SK-N-SH (cell line): ENCODE measurements around the gene RNF168. TPM values are rescaled to one million over a fixed set of nuclear protein-coding genes. Genes with fewer than 3 reads are reported as not detected.

Source experiments
- CTCF ChIA-PET: fragments of 300-600, 350-600 bp; formaldehyde crosslinking; extraction: SDS; loops from one replicate; lab custom pipeline; 2021; lab: Yijun Ruan, JAX
- POLR2A ChIA-PET: fragments of 350-600 bp; sonication (Branson Sonifier 250); formaldehyde crosslinking; extraction: SDS; loops from one replicate; lab custom pipeline; 2020; ENCODE audit warnings: antibody characterized with exemption, inconsistent platforms; lab: Yijun Ruan, JAX
- DNase-seq: peaks from one replicate; pipeline ENCODE4 v3.0.0; 2012
- H2AFZ ChIP-seq: fragments of 200-600 bp; sonication (generic); 2 replicates; pipeline ENCODE4 v1.8.1; 2016; ENCODE audit warnings: antibody characterized with exemption, mild to moderate bottlenecking, low read depth
- H3F3A ChIP-seq: fragments of 200-600 bp; sonication (generic); replicated peaks from 2 replicates; pipeline ENCODE3; 2016; ENCODE audit warnings: antibody characterized with exemption, mild to moderate bottlenecking; ENCODE audit not compliant: insufficient read depth
- H3K27ac ChIP-seq, 2 experiments: fragments of 200-500 bp in 1 of 2; fragments of 200-600 bp in 1 of 2; sonication (Bioruptor generic) in 1 of 2; sonication (generic), shearing (Covaris generic) in 1 of 2; 2 replicates each; pipeline versions ENCODE4 v1.5.1 to v1.6.1; 2014 to 2016; ENCODE audit warnings: low read depth in 2 of 2, inconsistent platforms in 1 of 2, low read length in 1 of 2, mild to moderate bottlenecking in 1 of 2, mixed read lengths in 1 of 2
- H3K27me3 ChIP-seq: fragments of 200-600 bp; sonication (generic), shearing (Covaris generic); 2 replicates; pipeline ENCODE4 v1.6.1; 2016; ENCODE audit warnings: mixed run types; ENCODE audit not compliant: insufficient read depth
- H3K36me3 ChIP-seq, 2 experiments: fragments of 200-500 bp in 1 of 2; fragments of 200-600 bp in 1 of 2; sonication (Bioruptor generic) in 1 of 2; sonication (generic) in 1 of 2; replicated peaks in 1 of 2; 2 replicates each; pipeline versions ENCODE3 to v1.5.1; 2014 to 2016; ENCODE audit warnings: low read length in 1 of 2, mild to moderate bottlenecking in 1 of 2; ENCODE audit not compliant: insufficient read depth in 2 of 2, control insufficient read depth in 1 of 2
- H3K4me1 ChIP-seq, 2 experiments: fragments of 200-500 bp in 1 of 2; fragments of 200-600 bp in 1 of 2; sonication (Bioruptor generic) in 1 of 2; sonication (generic), shearing (Covaris generic) in 1 of 2; 2 replicates each; pipeline versions ENCODE4 v1.5.1 to v1.6.1; 2014 to 2016; ENCODE audit warnings: low read depth in 1 of 2, low read length in 1 of 2, mixed run types in 1 of 2; ENCODE audit not compliant: insufficient read depth in 2 of 2, control insufficient read depth in 1 of 2
- H3K4me2 ChIP-seq: fragments of 200-600 bp; sonication (generic), shearing (Covaris generic); 2 replicates; pipeline ENCODE4 v1.6.1; 2017; ENCODE audit warnings: mixed run types
- H3K4me3 ChIP-seq, 2 experiments: fragments of 200-500 bp in 1 of 2; fragments of 200-600 bp in 1 of 2; sonication (Bioruptor generic) in 1 of 2; sonication (generic), shearing (Covaris generic) in 1 of 2; 2 replicates each; pipeline versions ENCODE4 v1.5.1 to v1.8.1; 2014 to 2016; ENCODE audit warnings: low read depth in 2 of 2, inconsistent platforms in 1 of 2, low read length in 1 of 2, mild to moderate bottlenecking in 1 of 2, mixed read lengths in 1 of 2, moderate library complexity in 1 of 2
- H3K79me2 ChIP-seq: fragments of 200-600 bp; sonication (generic); 2 replicates; pipeline ENCODE4 v1.8.1; 2017; ENCODE audit warnings: mild to moderate bottlenecking; ENCODE audit not compliant: insufficient read depth
- H3K9ac ChIP-seq: fragments of 200-600 bp; sonication (generic); 2 replicates; pipeline ENCODE4 v1.6.1; 2017; ENCODE audit warnings: mixed run types
- H3K9me2 ChIP-seq: fragments of 200-600 bp; sonication (generic); 2 replicates; pipeline ENCODE4 v1.6.1; 2017; ENCODE audit warnings: mixed run types
- H3K9me3 ChIP-seq: fragments of 200-600 bp; sonication (generic); 2 replicates; pipeline ENCODE4 v1.6.1; 2017; ENCODE audit warnings: mixed run types, mild to moderate bottlenecking, moderate library complexity
- H4K20me1 ChIP-seq: fragments of 200-600 bp; sonication (generic); 2 replicates; pipeline ENCODE4 v1.6.1; 2017; ENCODE audit warnings: mild to moderate bottlenecking, mixed run types; ENCODE audit not compliant: insufficient read depth
- CHD2 ChIP-seq: fragments of 150-350 bp; IDR thresholded peaks from 2 replicates; pipeline ENCODE4 v1.6.1; 2018; ENCODE audit warnings: low read length; ENCODE audit not compliant: partially characterized antibody
- ELF1 ChIP-seq: IDR thresholded peaks from 2 replicates; pipeline ENCODE4 v1.4.0; 2012
- EZH2phosphoT487 ChIP-seq: fragments of 200-600 bp; sonication (generic); IDR thresholded peaks from 2 replicates; pipeline ENCODE4 v1.6.1; 2017; ENCODE audit warnings: low read depth, mixed run types, mild to moderate bottlenecking, antibody characterized with exemption, moderate library complexity, borderline replicate concordance
- FOSL2 ChIP-seq: IDR thresholded peaks from 2 replicates; pipeline ENCODE4 v1.4.0; 2012; ENCODE audit warnings: low read depth, mild to moderate bottlenecking, moderate library complexity, borderline replicate concordance
- FOXJ3 ChIP-seq: sonication (generic); formaldehyde crosslinking; IDR thresholded peaks from 2 replicates; pipeline ENCODE4 v1.5.1; 2020; ENCODE audit warnings: mild to moderate bottlenecking, missing genetic modification reagents
- GABPA ChIP-seq: IDR thresholded peaks from 2 replicates; pipeline ENCODE4 v1.4.0; 2012; ENCODE audit warnings: low read depth, mild to moderate bottlenecking
- GATA2 ChIP-seq: sonication (generic); formaldehyde crosslinking; IDR thresholded peaks from 2 replicates; pipeline ENCODE4 v1.5.0; 2020; ENCODE audit warnings: mild to moderate bottlenecking, missing genetic modification reagents
- JUND ChIP-seq: IDR thresholded peaks from 2 replicates; pipeline ENCODE4 v1.4.0; 2012
- MAX ChIP-seq: IDR thresholded peaks from 2 replicates; pipeline ENCODE4 v1.4.0; 2012; ENCODE audit warnings: low read depth
- MEF2A ChIP-seq: IDR thresholded peaks from 2 replicates; pipeline ENCODE4 v1.4.0; 2012; ENCODE audit warnings: low read depth, borderline replicate concordance
- MXI1 ChIP-seq: IDR thresholded peaks from 2 replicates; pipeline ENCODE4 v1.6.1; 2012; ENCODE audit warnings: mild to moderate bottlenecking, low read depth, low read length, improper control_type of control experiment
- NFIC ChIP-seq: IDR thresholded peaks from 2 replicates; pipeline ENCODE4 v1.4.0; 2012; ENCODE audit warnings: borderline replicate concordance
- POLR2AphosphoS5 ChIP-seq: IDR thresholded peaks from 2 replicates; pipeline ENCODE4 v1.6.1; 2012; ENCODE audit warnings: low read depth, low read length
- REST ChIP-seq: IDR thresholded peaks from 2 replicates; pipeline ENCODE4 v1.6.1; 2012; ENCODE audit warnings: mild to moderate bottlenecking, low read depth, low read length, moderate library complexity
- RXRA ChIP-seq: IDR thresholded peaks from 2 replicates; pipeline ENCODE4 v1.4.0; 2012; ENCODE audit warnings: low read depth, mild to moderate bottlenecking, borderline replicate concordance
- SIN3A ChIP-seq: IDR thresholded peaks from 2 replicates; pipeline ENCODE4 v1.6.1; 2012; ENCODE audit warnings: low read depth, mild to moderate bottlenecking, low read length, moderate library complexity, borderline replicate concordance
- SMC3 ChIP-seq: IDR thresholded peaks from 2 replicates; pipeline ENCODE4 v1.6.1; 2012; ENCODE audit warnings: low read depth, low read length, improper control_type of control experiment
- TAF1 ChIP-seq: IDR thresholded peaks from 2 replicates; pipeline ENCODE4 v1.6.1; 2012; ENCODE audit warnings: low read depth, mild to moderate bottlenecking, low read length, moderate library complexity, borderline replicate concordance
- TEAD4 ChIP-seq: IDR thresholded peaks from 2 replicates; pipeline ENCODE4 v1.4.0; 2012; ENCODE audit warnings: mild to moderate bottlenecking, borderline replicate concordance; ENCODE audit not compliant: insufficient read depth
- USF2 ChIP-seq: fragments of 150-350 bp; IDR thresholded peaks from 2 replicates; pipeline ENCODE4 v1.6.1; 2017; ENCODE audit warnings: antibody characterized with exemption, low read length, low read depth, borderline replicate concordance
- WGBS: methylation state at CpG from one replicate; pipeline ENCODE4 v1.1.6; 2017; ENCODE audit warnings: low lambda C conversion rate; 5-methylcytosine and 5-hydroxymethylcytosine counted together
- polyA plus RNA-seq, 3 experiments: library from polyadenylated mRNA; depleted of rRNA; stranded (reverse); fragments of >200 nt; gene quantifications; 2 replicates each; pipeline ENCODE4 v1.2.3, GENCODE V29; 2012
- TF ChIP-seq, protein P1 (sequence below): IDR thresholded peaks from 2 replicates; pipeline ENCODE4 v1.4.0; 2012; ENCODE audit warnings: low read depth, borderline replicate concordance
- TF ChIP-seq, protein P2 (sequence below): IDR thresholded peaks from 2 replicates; pipeline ENCODE4 v1.4.0; 2012; ENCODE audit warnings: low read depth, borderline replicate concordance

The RNF168 gene
- polyA plus RNA-seq, 1 of the 3 experiments (the other 2 are of a cell fraction) = 1.9 TPM

DNA sequence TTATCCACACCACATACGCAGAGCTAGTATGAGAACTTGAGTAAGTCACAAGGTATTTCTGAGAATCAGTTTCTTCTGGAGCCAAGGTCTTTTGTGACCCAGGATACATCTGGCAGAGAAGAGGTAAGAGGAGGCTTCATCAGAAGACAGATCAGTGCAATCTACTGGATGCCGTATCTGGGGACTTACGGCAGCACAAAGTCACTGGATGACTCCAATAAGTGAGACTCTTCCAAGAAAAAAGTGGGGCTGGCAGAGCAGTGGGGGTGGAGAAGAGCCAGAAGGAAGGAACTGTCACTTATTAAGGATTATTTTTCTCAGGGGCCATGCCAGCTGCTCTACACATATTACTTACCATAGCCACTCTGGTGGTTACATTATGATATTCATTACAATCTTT, 39.8 kb downstream of the RNF168 start:
- Histone ChIP-seq H3K9me3 (no peaks in the 10 kb centered on the region), H3K9me2 (no peaks in the 10 kb centered on the region), H3K27ac (no peak overlapping the region), H3F3A (no peaks in the 10 kb centered on the region), H3K4me3 (no peak overlapping the region), H3K79me2 (peaks cover 17% of the 10 kb centered on the region), H3K4me2 (no peak overlapping the region), H3K4me1 (no peaks in the 10 kb centered on the region), H4K20me1 (no peaks in the 10 kb centered on the region), H2AFZ (no peak overlapping the region), H3K9ac (no peak overlapping the region), H3K27me3 (no peaks in the 10 kb centered on the region), H3K36me3 (no peaks in the 10 kb centered on the region)
- CTCF ChIA-PET = no interaction called here
- DNase-seq = no peak
- POLR2A ChIA-PET = interaction anchor here (0.7 kb wide), 1 partner anchor 181 kb away, joined by 5 read pairs; no protein-coding TSS in a partner anchor
- 100% methylated on average over 3 of the region's 3 CpGs for WGBS
- TF ChIP-seq EZH2phosphoT487 = no peak
- no peak for TF ChIP-seq REST
- TF ChIP-seq MXI1 = no peak
- no peak for TF ChIP-seq TAF1
- no peak for TF ChIP-seq JUND
- TF ChIP-seq NFIC = no peak
- no peak for TF ChIP-seq USF2
- no peak for TF ChIP-seq FOXJ3 (CRISPR knock-in tag)
- TF ChIP-seq POLR2AphosphoS5 = no peak
- TF ChIP-seq, protein P1, sequence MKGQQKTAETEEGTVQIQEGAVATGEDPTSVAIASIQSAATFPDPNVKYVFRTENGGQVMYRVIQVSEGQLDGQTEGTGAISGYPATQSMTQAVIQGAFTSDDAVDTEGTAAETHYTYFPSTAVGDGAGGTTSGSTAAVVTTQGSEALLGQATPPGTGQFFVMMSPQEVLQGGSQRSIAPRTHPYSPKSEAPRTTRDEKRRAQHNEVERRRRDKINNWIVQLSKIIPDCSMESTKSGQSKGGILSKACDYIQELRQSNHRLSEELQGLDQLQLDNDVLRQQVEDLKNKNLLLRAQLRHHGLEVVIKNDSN = no peak
- TF ChIP-seq GATA2 = no peak
- no peak for TF ChIP-seq ELF1
- no peak for TF ChIP-seq SMC3
- TF ChIP-seq RXRA = no peak

GRCh38 chr3:196463478-196463756, 40.2 kb downstream of the RNF168 start:
- no peak for DNase-seq
- 89% methylated on average over 2 of the region's 2 CpGs for WGBS
- Histone ChIP-seq H3K4me2 (no peak overlapping the region), H3K79me2 (peaks cover 13% of the 10 kb centered on the region), H3K4me3 (no peak overlapping the region), H3K4me1 (no peaks in the 10 kb centered on the region), H3K36me3 (no peaks in the 10 kb centered on the region), H3K27me3 (no peaks in the 10 kb centered on the region), H3F3A (no peaks in the 10 kb centered on the region), H2AFZ (no peak overlapping the region), H3K9me3 (no peaks in the 10 kb centered on the region), H3K9me2 (no peaks in the 10 kb centered on the region), H3K27ac (no peak overlapping the region), H3K9ac (no peak overlapping the region), H4K20me1 (no peaks in the 10 kb centered on the region)
- ChIA-PET POLR2A (interaction anchor here (0.7 kb wide), 1 partner anchor 180 kb away, joined by 5 read pairs; no protein-coding TSS in a partner anchor), CTCF (no interaction called here)
- TF ChIP-seq MAX = no peak
- TF ChIP-seq EZH2phosphoT487 = no peak
- no peak for TF ChIP-seq GABPA
- TF ChIP-seq MXI1 = no peak
- no peak for TF ChIP-seq SMC3
- no peak for TF ChIP-seq TEAD4
- no peak for TF ChIP-seq MEF2A
- no peak for TF ChIP-seq RXRA
- no peak for TF ChIP-seq SIN3A
- TF ChIP-seq, protein P2, sequence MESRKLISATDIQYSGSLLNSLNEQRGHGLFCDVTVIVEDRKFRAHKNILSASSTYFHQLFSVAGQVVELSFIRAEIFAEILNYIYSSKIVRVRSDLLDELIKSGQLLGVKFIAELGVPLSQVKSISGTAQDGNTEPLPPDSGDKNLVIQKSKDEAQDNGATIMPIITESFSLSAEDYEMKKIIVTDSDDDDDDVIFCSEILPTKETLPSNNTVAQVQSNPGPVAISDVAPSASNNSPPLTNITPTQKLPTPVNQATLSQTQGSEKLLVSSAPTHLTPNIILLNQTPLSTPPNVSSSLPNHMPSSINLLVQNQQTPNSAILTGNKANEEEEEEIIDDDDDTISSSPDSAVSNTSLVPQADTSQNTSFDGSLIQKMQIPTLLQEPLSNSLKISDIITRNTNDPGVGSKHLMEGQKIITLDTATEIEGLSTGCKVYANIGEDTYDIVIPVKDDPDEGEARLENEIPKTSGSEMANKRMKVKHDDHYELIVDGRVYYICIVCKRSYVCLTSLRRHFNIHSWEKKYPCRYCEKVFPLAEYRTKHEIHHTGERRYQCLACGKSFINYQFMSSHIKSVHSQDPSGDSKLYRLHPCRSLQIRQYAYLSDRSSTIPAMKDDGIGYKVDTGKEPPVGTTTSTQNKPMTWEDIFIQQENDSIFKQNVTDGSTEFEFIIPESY = no peak
- no peak for TF ChIP-seq ELF1
- TF ChIP-seq CHD2 = no peak
- TF ChIP-seq FOSL2 = no peak
